ENCODE measurements around the gene MYO9B. TPM values are rescaled to one million over a fixed set of nuclear protein-coding genes. Genes with fewer than 3 reads are reported as not detected.
A peak's percentile ranks its signal among the peaks of the same experiment; 100 is the strongest.

The MYO9B gene
- polyA plus RNA-seq, 3 donors: 5.9 to 366 (median 7.5) TPM

DNA sequence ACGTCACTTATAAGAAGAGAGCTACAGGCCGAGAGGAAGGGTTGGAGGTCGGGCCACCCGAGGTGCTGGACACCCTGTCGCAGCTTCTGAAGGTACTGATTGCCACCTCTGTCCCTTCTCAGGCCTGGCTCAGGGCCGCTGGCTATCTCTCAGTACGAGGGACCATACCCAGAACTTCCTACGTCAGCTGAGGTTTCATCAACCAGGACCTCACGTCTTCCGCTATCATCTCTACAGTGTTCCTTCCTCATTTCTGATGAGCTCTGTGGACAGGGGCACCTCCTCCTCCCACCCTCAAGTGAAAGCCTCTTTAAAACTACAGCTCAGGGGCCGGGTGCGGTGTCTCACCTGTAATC, 81.3 kb downstream of the MYO9B start:
- no peak overlapping the region for H3K4me2 ChIP-seq (replicated peaks; ENCODE audit: extremely low read depth, low read length, poor library complexity, severe bottlenecking)
- H3K27me3 ChIP-seq (ENCODE audit: control insufficient read depth in 2 of 2, insufficient read depth in 2 of 2, low read length in 2 of 2): no peaks in the 10 kb centered on the region
- H3K9me3 Mint-ChIP-seq: peaks cover 0 to 2% (median 0%) of the 10 kb centered on the region in 7 donors
- 40% methylated on average over 12 of the region's 12 CpGs for WGBS (ENCODE audit: insufficient coverage)
- peak overlapping the region; percentile 91 to 97 (median 96) for H3K27ac Mint-ChIP-seq
- H3K4me3 ChIP-seq (replicated peaks in 1 of 3; ENCODE audit: low read depth in 2 of 3, low read length in 3 of 3): no peak overlapping the region
- TF ChIP-seq, protein P1, sequence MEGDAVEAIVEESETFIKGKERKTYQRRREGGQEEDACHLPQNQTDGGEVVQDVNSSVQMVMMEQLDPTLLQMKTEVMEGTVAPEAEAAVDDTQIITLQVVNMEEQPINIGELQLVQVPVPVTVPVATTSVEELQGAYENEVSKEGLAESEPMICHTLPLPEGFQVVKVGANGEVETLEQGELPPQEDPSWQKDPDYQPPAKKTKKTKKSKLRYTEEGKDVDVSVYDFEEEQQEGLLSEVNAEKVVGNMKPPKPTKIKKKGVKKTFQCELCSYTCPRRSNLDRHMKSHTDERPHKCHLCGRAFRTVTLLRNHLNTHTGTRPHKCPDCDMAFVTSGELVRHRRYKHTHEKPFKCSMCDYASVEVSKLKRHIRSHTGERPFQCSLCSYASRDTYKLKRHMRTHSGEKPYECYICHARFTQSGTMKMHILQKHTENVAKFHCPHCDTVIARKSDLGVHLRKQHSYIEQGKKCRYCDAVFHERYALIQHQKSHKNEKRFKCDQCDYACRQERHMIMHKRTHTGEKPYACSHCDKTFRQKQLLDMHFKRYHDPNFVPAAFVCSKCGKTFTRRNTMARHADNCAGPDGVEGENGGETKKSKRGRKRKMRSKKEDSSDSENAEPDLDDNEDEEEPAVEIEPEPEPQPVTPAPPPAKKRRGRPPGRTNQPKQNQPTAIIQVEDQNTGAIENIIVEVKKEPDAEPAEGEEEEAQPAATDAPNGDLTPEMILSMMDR (IDR thresholded peaks at IDR 0.05): no peak
- H3K9ac ChIP-seq (ENCODE audit: insufficient read depth, low read length, poor library complexity, severe bottlenecking): peak overlapping the region; percentile 57
- DNase-seq: peak; percentile 87 to 92 (median 91)
- H3K4me1 ChIP-seq (ENCODE audit: control insufficient read depth in 1 of 2, insufficient read depth in 2 of 2, low read length in 2 of 2): peaks cover 15 to 17% of the 10 kb centered on the region in 2 donors
- H3K9me3 ChIP-seq (replicated peaks in 1 of 2; ENCODE audit: control insufficient read depth in 1 of 2, insufficient read depth in 1 of 2, low read length in 2 of 2): no peaks in the 10 kb centered on the region
- H3K4me3 Mint-ChIP-seq: no peak overlapping the region
- H3K27me3 Mint-ChIP-seq (ENCODE audit: low read depth in 3 of 3): no peaks in the 10 kb centered on the region
- H4K20me1 ChIP-seq (ENCODE audit: insufficient read depth, low read length): no peaks in the 10 kb centered on the region
- intact Hi-C loops (cut with micrococcal nuclease): loop anchor here in 1 of 2 donors (5.0 kb wide), 1 partner anchor 80 kb away; the partner anchor contains the start of genes HAUS8 and MYO9B
- H3K27ac ChIP-seq (ENCODE audit: low read depth in 1 of 2, low read length in 2 of 2): peak overlapping the region; percentile 86 to 95
- peaks cover 21% of the 10 kb centered on the region for H3K4me1 Mint-ChIP-seq
- peaks cover 9% of the 10 kb centered on the region for H3K79me2 ChIP-seq (ENCODE audit: insufficient read depth, low read length)
- peaks cover 71 to 94% of the 10 kb centered on the region in 2 donors for H3K36me3 Mint-ChIP-seq
- peaks cover 78 to 91% of the 10 kb centered on the region in 2 donors for H3K36me3 ChIP-seq (replicated peaks in 1 of 2; ENCODE audit: control insufficient read depth in 1 of 2, insufficient read depth in 2 of 2, low read length in 2 of 2)
- peak overlapping the region; percentile 67 for H2AFZ ChIP-seq (ENCODE audit: insufficient read depth, low read depth, low read length, poor library complexity, severe bottlenecking)

DNA sequence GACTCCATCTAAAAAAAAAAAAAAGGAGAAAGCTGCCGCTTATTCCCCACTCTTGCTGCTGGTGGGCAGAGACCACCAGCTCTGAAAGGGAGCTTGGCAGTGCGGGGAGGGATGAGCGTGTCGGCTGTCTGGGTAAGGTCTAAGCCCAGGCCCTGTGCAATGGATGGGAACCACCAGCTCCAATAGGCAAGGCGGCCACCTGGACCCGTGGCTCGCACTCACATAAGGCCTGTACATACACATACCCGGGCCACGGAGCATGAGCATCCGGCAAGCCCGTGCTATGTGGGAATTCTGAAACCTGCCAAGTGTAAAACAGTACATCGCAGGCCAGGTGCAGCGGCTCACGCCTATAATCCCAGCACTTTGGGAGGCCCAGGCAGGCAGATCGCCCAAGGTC, 83.0 kb downstream of the MYO9B start:
- H3K9me3 Mint-ChIP-seq: peaks cover 2 to 13% (median 6%) of the 10 kb centered on the region in 7 donors
- H3K4me3 ChIP-seq (replicated peaks in 1 of 3; ENCODE audit: low read depth in 2 of 3, low read length in 3 of 3): no peak overlapping the region
- peaks cover 9% of the 10 kb centered on the region for H3K79me2 ChIP-seq (ENCODE audit: insufficient read depth, low read length)
- peaks cover 72 to 94% of the 10 kb centered on the region in 2 donors for H3K36me3 Mint-ChIP-seq
- H3K36me3 ChIP-seq (replicated peaks in 1 of 2; ENCODE audit: control insufficient read depth in 1 of 2, insufficient read depth in 2 of 2, low read length in 2 of 2): peaks cover 83 to 91% of the 10 kb centered on the region in 2 donors
- no peaks in the 10 kb centered on the region for H4K20me1 ChIP-seq (ENCODE audit: insufficient read depth, low read length)
- TF ChIP-seq, protein P1 (IDR thresholded peaks at IDR 0.05): no peak
- intact Hi-C loops (cut with micrococcal nuclease): loop anchor here in 1 of 2 donors (5.0 kb wide), 1 partner anchor 81 kb away; the partner anchor contains the start of genes HAUS8 and MYO9B
- no peak for DNase-seq
- peaks cover 0 to 2% (median 0%) of the 10 kb centered on the region in 3 donors for H3K27me3 Mint-ChIP-seq (ENCODE audit: low read depth in 3 of 3)
- H2AFZ ChIP-seq (ENCODE audit: insufficient read depth, low read depth, low read length, poor library complexity, severe bottlenecking): no peak overlapping the region
- H3K27me3 ChIP-seq (ENCODE audit: control insufficient read depth in 2 of 2, insufficient read depth in 2 of 2, low read length in 2 of 2): no peaks in the 10 kb centered on the region
- peaks cover 21% of the 10 kb centered on the region for H3K4me1 Mint-ChIP-seq
- H3K9me3 ChIP-seq (replicated peaks in 1 of 2; ENCODE audit: control insufficient read depth in 1 of 2, insufficient read depth in 1 of 2, low read length in 2 of 2): peaks cover 0 to 4% of the 10 kb centered on the region in 2 donors
- peak overlapping the region in 1 of 2 donors; percentile 95 for H3K27ac ChIP-seq (ENCODE audit: low read depth in 1 of 2, low read length in 2 of 2)
- H3K9ac ChIP-seq (ENCODE audit: insufficient read depth, low read length, poor library complexity, severe bottlenecking): no peak overlapping the region
- peaks cover 15 to 17% of the 10 kb centered on the region in 2 donors for H3K4me1 ChIP-seq (ENCODE audit: control insufficient read depth in 1 of 2, insufficient read depth in 2 of 2, low read length in 2 of 2)
- H3K4me3 Mint-ChIP-seq: no peak overlapping the region
- peak overlapping the region in 4 of 7 donors; percentile 69 to 97 (median 94) for H3K27ac Mint-ChIP-seq
- no peak overlapping the region for H3K4me2 ChIP-seq (replicated peaks; ENCODE audit: extremely low read depth, low read length, poor library complexity, severe bottlenecking)
- WGBS (ENCODE audit: insufficient coverage): 94% methylated on average over 10 of the region's 15 CpGs

Data from CD14-positive monocyte (primary cell).